B cell (primary cell): ENCODE measurements around the gene CROCC. TPM values are rescaled to one million over a fixed set of nuclear protein-coding genes. Genes with fewer than 3 reads are reported as not detected.

ENCODE experiments used
- ATAC-seq: fragments of 200-7000 bp; cut with Tn5 transposase; one replicate; pipeline ENCODE4 v1.10.0; 2021; ENCODE audit warnings: low read depth, mild to moderate bottlenecking, moderate number of reproducible peaks, moderate library complexity
- CTCF ChIA-PET: fragments of 350-600 bp; sonication (Branson Sonifier 250); formaldehyde crosslinking; loops from one replicate; lab custom pipeline; 2021; ENCODE audit warnings: antibody characterized with exemption, inconsistent platforms; lab: Charles Lee
- POLR2A ChIA-PET: fragments of 350-600 bp; sonication (Branson Sonifier 250); formaldehyde crosslinking; loops from one replicate; lab custom pipeline; 2021; ENCODE audit warnings: antibody characterized with exemption; lab: Charles Lee
- DNase-seq: peaks from one replicate; pipeline ENCODE4 v3.0.0; 2013
- H2AFZ ChIP-seq: 2 replicates; pipeline ENCODE4 v1.6.1; 2012; ENCODE audit warnings: mild to moderate bottlenecking, low read depth, low read length; ENCODE audit not compliant: insufficient read depth, poor library complexity, severe bottlenecking
- H3K27ac ChIP-seq, 2 donors: 1 replicate in 1 of 2; 2 replicates in 1 of 2; pipeline ENCODE4 v1.5.1; 2012 to 2013; ENCODE audit warnings: low read length in 2 of 2, mild to moderate bottlenecking in 2 of 2, moderate library complexity in 1 of 2
- H3K27me3 ChIP-seq, 4 experiments: fragments of 200-600 bp in 1 of 4; sonication (generic) in 1 of 4; replicated peaks in 1 of 4; 1 replicate in 2 of 4; 2 replicates in 2 of 4; pipeline versions ENCODE4 v1.6.1 to v1.7.0; 2013 to 2016; ENCODE audit warnings: low read length in 3 of 4, mild to moderate bottlenecking in 2 of 4, mixed read lengths in 1 of 4, moderate library complexity in 1 of 4; ENCODE audit not compliant: insufficient read depth in 4 of 4, control insufficient read depth in 3 of 4; ENCODE audit errors: control extremely low read depth in 1 of 4
- H3K36me3 ChIP-seq, 2 experiments: replicated peaks in 1 of 2; 1 replicate in 1 of 2; 2 replicates in 1 of 2; pipeline versions ENCODE4 v1.6.1 to v1.7.1; 2013; ENCODE audit warnings: low read length in 1 of 2; ENCODE audit not compliant: insufficient read depth in 2 of 2, control insufficient read depth in 1 of 2; ENCODE audit errors: control extremely low read depth in 1 of 2, extremely low read depth in 1 of 2
- H3K4me1 ChIP-seq, 2 donors: fragments of 200-600 bp in 1 of 2; sonication (generic) in 1 of 2; 1 replicate in 1 of 2; 2 replicates in 1 of 2; pipeline versions ENCODE4 v1.5.1 to v1.6.1; 2013 to 2017; ENCODE audit warnings: low read length in 2 of 2; ENCODE audit not compliant: control insufficient read depth in 2 of 2, insufficient read depth in 2 of 2
- H3K4me2 ChIP-seq: replicated peaks from 2 replicates; pipeline ENCODE3; 2012; ENCODE audit warnings: mild to moderate bottlenecking, low read depth, low read length; ENCODE audit not compliant: poor library complexity, severe bottlenecking
- H3K4me3 ChIP-seq, 5 experiments: fragments of 200-600 bp in 1 of 5; sonication (generic) in 1 of 5; 1 replicate in 3 of 5; 2 replicates in 2 of 5; pipeline versions ENCODE4 v1.5.1 to v1.7.0; 2011 to 2016; ENCODE audit warnings: low read length in 4 of 5, mild to moderate bottlenecking in 4 of 5, low read depth in 2 of 5, control low read depth in 1 of 5, moderate library complexity in 1 of 5; ENCODE audit not compliant: insufficient read depth in 1 of 5; ENCODE audit errors: control extremely low read depth in 1 of 5, extremely low read depth in 1 of 5
- H3K79me2 ChIP-seq: fragments of 200-600 bp; sonication (generic); one replicate; pipeline ENCODE4 v1.6.0; 2016; ENCODE audit warnings: low read length; ENCODE audit not compliant: control insufficient read depth, insufficient read depth
- H3K9ac ChIP-seq: fragments of 200-600 bp; sonication (generic); 2 replicates; pipeline ENCODE4 v1.6.1; 2017; ENCODE audit warnings: mild to moderate bottlenecking, low read length, moderate library complexity
- H3K9me3 ChIP-seq, 3 donors: one replicate each; pipeline versions ENCODE4 v1.6.1 to v1.7.1; 2013; ENCODE audit warnings: low read length in 2 of 3; ENCODE audit not compliant: control insufficient read depth in 2 of 3, insufficient read depth in 1 of 3; ENCODE audit errors: control extremely low read depth in 1 of 3
- H4K20me1 ChIP-seq: 2 replicates; pipeline ENCODE4 v1.6.0; 2012; ENCODE audit warnings: mild to moderate bottlenecking, low read length; ENCODE audit not compliant: insufficient read depth, control insufficient read depth, poor library complexity, severe bottlenecking
- H3K27ac Mint-ChIP-seq: one replicate; pipeline ENCODE4 v1.8.0; 2021; ENCODE audit warnings: mixed read lengths
- H3K27me3 Mint-ChIP-seq: one replicate; pipeline ENCODE4 v1.8.0; 2021; ENCODE audit warnings: mixed read lengths
- H3K4me1 Mint-ChIP-seq: one replicate; pipeline ENCODE4 v1.8.0; 2021; ENCODE audit warnings: mixed read lengths
- H3K4me3 Mint-ChIP-seq: one replicate; pipeline ENCODE4 v1.8.0; 2021; ENCODE audit warnings: mixed read lengths
- H3K9me3 Mint-ChIP-seq: one replicate; pipeline ENCODE4 v1.8.0; 2022; ENCODE audit warnings: mixed read lengths; ENCODE audit not compliant: insufficient read depth
- EZH2 ChIP-seq: IDR thresholded peaks from 2 replicates; pipeline ENCODE4 v1.6.1; 2012; ENCODE audit warnings: borderline replicate concordance, low read depth, mild to moderate bottlenecking, moderate library complexity, low read length; ENCODE audit not compliant: insufficient read depth, poor library complexity, severe bottlenecking
- WGBS: methylation state at CpG from one replicate; pipeline ENCODE4 v1.1.5; 2013; ENCODE audit warnings: missing lambda C conversion rate; ENCODE audit not compliant: insufficient coverage; 5-methylcytosine and 5-hydroxymethylcytosine counted together
- intact Hi-C: fragments of 100-400 bp; cut with micrococcal nuclease; formaldehyde crosslinking; loops from one replicate; pipeline ENCODE4 v1.10.0; 2022
- polyA plus RNA-seq: library from polyadenylated mRNA; depleted of rRNA; stranded (reverse); fragments of >200 nt; gene quantifications from 2 replicates; pipeline ENCODE4 v1.2.3, GENCODE V29; 2012
- total RNA-seq, 2 donors: library from RNA; stranded (reverse); fragments of 120-200 nt in 1 of 2; gene quantifications; 1 replicate in 1 of 2; 2 replicates in 1 of 2; pipeline versions ENCODE4 v1.2.3 to v1.2.4, GENCODE V29; 2013 to 2022
- TF ChIP-seq, protein P1 (sequence below): fragments of 200-600 bp; IDR thresholded peaks from one replicate; pipeline ENCODE4 v1.8.0; 2022; ENCODE audit warnings: antibody characterized with exemption, mild to moderate bottlenecking

CROCC gene
- total and polyA plus RNA-seq, 2 donors (not counting 1 experiment from before 2014, with no cell fraction given) = 66.2 to 120 TPM

DNA sequence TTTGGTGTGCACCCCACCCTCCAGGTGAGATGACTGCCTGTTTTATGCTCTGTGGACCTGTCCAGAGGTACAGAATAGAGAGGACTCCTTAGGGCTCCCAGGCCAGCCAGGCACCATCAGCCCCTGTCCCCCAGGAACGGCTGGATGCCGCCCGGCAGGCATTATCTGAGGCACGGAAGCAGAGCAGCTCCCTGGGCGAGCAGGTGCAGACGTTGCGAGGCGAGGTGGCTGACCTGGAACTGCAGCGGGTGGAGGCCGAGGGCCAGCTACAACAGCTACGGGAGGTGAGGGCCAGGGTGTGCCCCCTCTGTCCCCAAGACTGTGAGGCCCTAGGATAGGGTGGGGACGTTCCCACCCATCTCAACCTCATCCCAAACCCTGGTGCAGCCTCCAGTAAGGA, 47.9 kb downstream of the CROCC start:
- ChIA-PET POLR2A (no interaction called here), CTCF (no interaction called here)
- H3K27ac ChIP-seq = no peak overlapping the region
- TF ChIP-seq EZH2 = no peak
- TF ChIP-seq, protein P1, sequence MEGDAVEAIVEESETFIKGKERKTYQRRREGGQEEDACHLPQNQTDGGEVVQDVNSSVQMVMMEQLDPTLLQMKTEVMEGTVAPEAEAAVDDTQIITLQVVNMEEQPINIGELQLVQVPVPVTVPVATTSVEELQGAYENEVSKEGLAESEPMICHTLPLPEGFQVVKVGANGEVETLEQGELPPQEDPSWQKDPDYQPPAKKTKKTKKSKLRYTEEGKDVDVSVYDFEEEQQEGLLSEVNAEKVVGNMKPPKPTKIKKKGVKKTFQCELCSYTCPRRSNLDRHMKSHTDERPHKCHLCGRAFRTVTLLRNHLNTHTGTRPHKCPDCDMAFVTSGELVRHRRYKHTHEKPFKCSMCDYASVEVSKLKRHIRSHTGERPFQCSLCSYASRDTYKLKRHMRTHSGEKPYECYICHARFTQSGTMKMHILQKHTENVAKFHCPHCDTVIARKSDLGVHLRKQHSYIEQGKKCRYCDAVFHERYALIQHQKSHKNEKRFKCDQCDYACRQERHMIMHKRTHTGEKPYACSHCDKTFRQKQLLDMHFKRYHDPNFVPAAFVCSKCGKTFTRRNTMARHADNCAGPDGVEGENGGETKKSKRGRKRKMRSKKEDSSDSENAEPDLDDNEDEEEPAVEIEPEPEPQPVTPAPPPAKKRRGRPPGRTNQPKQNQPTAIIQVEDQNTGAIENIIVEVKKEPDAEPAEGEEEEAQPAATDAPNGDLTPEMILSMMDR = no peak
- WGBS = 99% methylated on average over 11 of the region's 12 CpGs
- H3K9ac ChIP-seq = no peak overlapping the region
- no peak overlapping the region for H3K4me2 ChIP-seq
- no peak overlapping the region for H2AFZ ChIP-seq
- DNase-seq = no peak
- H3K9me3 ChIP-seq = no peaks in the 10 kb centered on the region
- H4K20me1 ChIP-seq = no peaks in the 10 kb centered on the region
- H3K27me3 ChIP-seq = no peaks in the 10 kb centered on the region
- no peaks in the 10 kb centered on the region for H3K9me3 Mint-ChIP-seq
- H3K4me3 Mint-ChIP-seq = no peak overlapping the region
- H3K36me3 ChIP-seq = peaks cover 0 to 6% of the 10 kb centered on the region in 2 experiments
- no peaks in the 10 kb centered on the region for H3K27me3 Mint-ChIP-seq
- intact Hi-C loops = no loop called here
- no peak overlapping the region for H3K4me3 ChIP-seq
- H3K27ac Mint-ChIP-seq = no peak overlapping the region
- H3K4me1 ChIP-seq = no peaks in the 10 kb centered on the region
- ATAC-seq = no peak
- no peaks in the 10 kb centered on the region for H3K4me1 Mint-ChIP-seq
- no peaks in the 10 kb centered on the region for H3K79me2 ChIP-seq

DNA sequence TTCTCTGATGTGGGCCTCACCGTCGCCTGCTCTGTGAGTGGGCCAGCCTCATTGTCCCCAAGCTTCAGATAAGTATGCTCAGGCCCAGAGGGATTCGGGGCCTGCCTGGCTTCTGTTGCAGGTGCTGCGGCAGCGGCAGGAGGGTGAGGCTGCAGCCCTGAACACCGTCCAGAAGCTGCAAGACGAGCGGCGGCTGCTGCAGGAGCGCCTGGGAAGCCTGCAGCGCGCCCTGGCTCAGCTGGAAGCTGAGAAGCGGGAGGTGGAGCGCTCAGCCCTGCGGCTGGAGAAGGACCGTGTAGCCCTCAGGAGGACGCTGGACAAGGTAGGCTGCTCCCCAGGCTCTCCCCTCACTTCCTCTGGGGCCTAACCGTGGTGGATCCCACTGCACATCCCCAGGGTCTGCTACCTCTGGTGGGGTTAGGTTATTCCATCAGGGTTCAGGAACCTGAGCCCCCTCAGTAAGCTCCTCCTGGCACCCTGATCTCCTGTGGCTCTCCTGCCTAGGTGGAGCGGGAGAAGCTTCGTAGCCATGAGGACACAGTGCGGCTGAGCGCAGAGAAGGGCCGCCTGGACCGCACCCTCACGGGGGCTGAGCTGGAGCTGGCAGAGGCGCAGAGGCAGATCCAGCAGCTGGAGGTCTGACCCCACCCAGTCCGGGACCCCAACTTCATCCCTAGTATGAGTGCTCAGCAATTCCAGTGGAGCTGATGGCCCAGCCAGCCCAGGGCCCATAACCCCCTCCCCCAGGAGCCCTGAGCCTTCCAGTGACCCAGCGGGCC, 48.6 kb downstream of the CROCC start:
- POLR2A ChIA-PET = no interaction called here
- Histone ChIP-seq H3K36me3 (peaks cover 0 to 6% of the 10 kb centered on the region in 2 experiments), H3K4me1 (no peaks in the 10 kb centered on the region), H3K27ac (no peak overlapping the region), H3K79me2 (no peaks in the 10 kb centered on the region), H3K4me3 (no peak overlapping the region), H4K20me1 (no peaks in the 10 kb centered on the region), H3K27me3 (no peaks in the 10 kb centered on the region), H3K9ac (no peak overlapping the region), H3K4me2 (no peak overlapping the region), H2AFZ (no peak overlapping the region), H3K9me3 (no peaks in the 10 kb centered on the region)
- CTCF ChIA-PET = no interaction called here
- 98% methylated on average over 24 of the region's 28 CpGs for WGBS
- Mint-ChIP-seq H3K9me3 (no peaks in the 10 kb centered on the region), H3K4me3 (no peak overlapping the region), H3K27ac (no peak overlapping the region), H3K27me3 (no peaks in the 10 kb centered on the region), H3K4me1 (no peaks in the 10 kb centered on the region)
- no peak for TF ChIP-seq EZH2
- TF ChIP-seq, protein P1 = no peak
- intact Hi-C loops = no loop called here
- no peak for ATAC-seq
- DNase-seq = no peak
